HepG2 (cell line): ENCODE results near the gene F12.

ENCODE experiments used
- FOXM1 ChIP-seq: sonication (generic); formaldehyde crosslinking; IDR thresholded peaks from 2 replicates; pipeline ENCODE4 v1.5.0; 2020; ENCODE audit warnings: missing genetic modification reagents
- REL ChIP-seq: sonication (generic); formaldehyde crosslinking; conservative IDR thresholded peaks from 2 replicates; pipeline ENCODE4 v1.8.0; 2022; ENCODE audit warnings: mild to moderate bottlenecking, missing genetic modification reagents, moderate library complexity
- SPEN ChIP-seq: sonication (generic); formaldehyde crosslinking; IDR thresholded peaks from 2 replicates; pipeline ENCODE4 v1.5.1; 2020; ENCODE audit warnings: low read depth, mild to moderate bottlenecking, missing genetic modification reagents

- TF ChIP-seq SPEN (CRISPR knock-in tag), result no peak
- no peak for TF ChIP-seq REL
- TF ChIP-seq FOXM1 (CRISPR knock-in tag), result no peak
These were observed 54.7 kb downstream of the F12 start for GRCh38 chr5:177354711-177355110.
